ENCODE results near the gene LRFN3. TPM values are rescaled to one million over a fixed set of nuclear protein-coding genes. Genes with fewer than 3 reads are reported as not detected.

Gene LRFN3
- total and polyA plus RNA-seq, 10 of the 15 experiments (the other 5 are each of a cell fraction or from before 2014, with no cell fraction given): 0.02 to 7.3 (median 2.0) TPM; not detected in 1

GRCh38 chr19:35992907-35993765, 57.0 kb downstream of the LRFN3 start:
- Histone ChIP-seq H3K4me3 (no peak overlapping the region), H3K9me3 (replicated peaks; ENCODE audit: control insufficient read depth, insufficient read depth, low read length) (no peaks in the 10 kb centered on the region), H3K9ac (ENCODE audit: control insufficient read depth, insufficient read depth, low read length) (0 out of 2 replicates have a peak overlapping the region, but pooled peaks have one; percentile 27), H3K36me3 (ENCODE audit: control insufficient read depth in 2 of 2, insufficient read depth in 2 of 2, low read length in 1 of 2) (no peaks in the 10 kb centered on the region), H3K27ac (ENCODE audit: control insufficient read depth, insufficient read depth) (no peak overlapping the region), H3K79me2 (ENCODE audit: control insufficient read depth, insufficient read depth, low read length) (peaks cover 26% of the 10 kb centered on the region), H3K4me2 (ENCODE audit: control insufficient read depth, insufficient read depth) (0 out of 2 replicates have a peak overlapping the region, but pooled peaks have one; percentile 9), H3K4me1 (ENCODE audit: control insufficient read depth, insufficient read depth, low read length) (peaks cover 25% of the 10 kb centered on the region), H4K20me1 (ENCODE audit: control insufficient read depth, insufficient read depth) (no peaks in the 10 kb centered on the region), H2AFZ (ENCODE audit: control insufficient read depth, low read depth, low read length) (no peak overlapping the region), H3K27me3 (replicated peaks in 1 of 2; ENCODE audit: control insufficient read depth in 2 of 2, insufficient read depth in 2 of 2, low read length in 1 of 2) (no peaks in the 10 kb centered on the region)
- peak; percentile 27 for ATAC-seq
- 84% methylated on average over 8 of the region's 8 CpGs for WGBS (ENCODE audit: insufficient coverage, insufficient replicate concordance, low lambda C conversion rate, missing lambda C conversion rate)
- peak; percentile 74 for TF ChIP-seq PKNOX1 (IDR thresholded peaks at IDR 0.05)
- TF ChIP-seq BMI1 (IDR thresholded peaks at IDR 0.05; ENCODE audit: borderline replicate concordance): no peak
- peak; percentile 70 for TF ChIP-seq SPI1 (IDR thresholded peaks at IDR 0.05; ENCODE audit: borderline replicate concordance, insufficient read depth, low read depth, low read length)
- TF ChIP-seq SREBF1 (IDR thresholded peaks at IDR 0.05; ENCODE audit: low read length): no peak
- TF ChIP-seq RUNX3 (IDR thresholded peaks at IDR 0.05; ENCODE audit: low read length): 0 out of 2 replicates have a peak, but pooled peaks have one; percentile 18
- no peak for TF ChIP-seq SIN3A (IDR thresholded peaks at IDR 0.05; ENCODE audit: low read depth, low read length)
- peak; percentile 39; the same call in 1 of the 2 replicates for TF ChIP-seq IKZF1 (conservative IDR thresholded peaks at IDR 0.05)
- in situ Hi-C loops (cut with MboI) (no loop called here), intact Hi-C loops (cut with micrococcal nuclease; ENCODE audit: unreplicated experiment) (no loop called here)
- SMC1A ChIA-PET (ENCODE audit: uncharacterized antibody, unreplicated experiment): interaction anchor here (0.8 to 1.3 kb wide), 3 partner anchors 61 to 110 kb away, joined by 3 read pairs; partner anchors contain the start of gene THAP8
- no TSS peak for BruUV-seq (replicated peaks)
- POLR2A ChIA-PET: no interaction called here
- CTCF ChIA-PET: interaction anchor here (1.0 to 1.4 kb wide), 2 partner anchors 44 to 135 kb away, joined by 3 read pairs; no protein-coding TSS in a partner anchor
- RAD21 ChIA-PET (ENCODE audit: unreplicated experiment): no interaction called here
- DNase-seq (ENCODE audit: low read depth, low spot score): no peak
- no peak for FAIRE-seq

Measured in GM12878 (cell line).